M059J (cell line): ENCODE results near the gene TANC1. TPM values are rescaled to one million over a fixed set of nuclear protein-coding genes. Genes with fewer than 3 reads are reported as not detected.

Experiments used
- DNase-seq: peaks from one replicate; pipeline ENCODE4 v3.0.0-alpha.2; 2012; ENCODE audit warnings: low read depth
- total RNA-seq: library from RNA; depleted of rRNA; stranded (reverse); fragments of >200 nt; shearing (Covaris generic); gene quantifications from 2 replicates; pipeline ENCODE4 v1.2.3, GENCODE V29; 2014

The TANC1 gene
- total RNA-seq, 1 experiment from 2014 or later = 22.8 TPM

DNA sequence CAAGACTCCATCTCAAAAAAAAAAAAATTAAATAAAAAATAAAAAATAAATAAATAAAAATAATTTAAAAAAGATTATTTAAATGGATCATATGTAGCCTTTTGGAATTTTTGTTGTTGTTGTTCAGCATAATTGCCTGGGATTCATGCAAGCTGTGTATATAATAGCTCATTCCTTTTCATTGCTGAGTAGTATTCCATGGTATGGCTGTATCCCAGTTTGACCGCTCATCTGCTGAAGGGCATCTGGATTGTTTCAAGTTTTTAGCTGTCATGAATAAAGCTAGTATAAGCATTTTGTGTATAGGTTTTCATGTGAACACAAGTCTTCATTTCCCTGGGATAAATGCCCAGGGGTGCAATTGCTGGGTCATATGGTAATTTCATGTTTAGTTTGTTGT lies 6.4 kb upstream of the TANC1 start:
- DNase-seq = no peak

DNA sequence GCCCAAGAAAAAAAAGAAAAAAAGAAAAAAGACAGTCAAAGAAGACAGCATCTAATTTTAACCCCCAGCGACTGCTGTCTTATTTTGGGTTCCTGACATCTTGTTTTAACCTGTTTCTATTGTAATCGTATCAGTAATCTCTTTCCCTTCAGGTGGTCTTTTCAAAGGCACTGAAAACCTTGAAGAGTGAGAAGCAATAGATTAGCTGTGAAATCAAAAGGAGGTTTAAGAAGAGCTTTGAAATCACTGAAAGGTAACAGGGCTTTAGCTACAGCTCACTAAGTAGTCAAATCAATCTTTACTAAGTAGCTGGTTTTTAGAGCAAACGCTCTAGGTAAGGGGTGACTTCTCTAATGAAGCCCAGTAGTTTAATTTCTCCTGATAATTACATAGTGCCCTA lies 5.4 kb upstream of the TANC1 start:
- DNase-seq = no peak

DNA sequence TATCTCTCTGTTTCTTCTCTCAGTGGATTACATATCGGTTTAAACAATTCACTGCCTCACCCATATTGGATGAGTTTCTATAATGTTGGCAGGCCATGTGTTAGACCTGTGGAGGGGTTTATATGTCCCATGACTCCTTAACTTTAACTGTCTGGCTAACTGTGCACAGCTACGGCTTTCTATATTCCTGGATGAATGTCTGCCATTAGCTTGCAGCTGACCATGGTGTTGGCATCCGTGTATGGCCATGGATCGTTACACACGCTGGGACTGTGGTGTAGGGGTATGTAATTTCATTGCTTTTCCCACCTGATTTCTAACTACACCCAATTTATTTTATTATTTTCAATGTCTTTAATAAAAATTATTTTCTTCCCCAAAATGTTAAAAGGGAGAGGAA lies 3.3 kb upstream of the TANC1 start:
- DNase-seq = no peak

DNA sequence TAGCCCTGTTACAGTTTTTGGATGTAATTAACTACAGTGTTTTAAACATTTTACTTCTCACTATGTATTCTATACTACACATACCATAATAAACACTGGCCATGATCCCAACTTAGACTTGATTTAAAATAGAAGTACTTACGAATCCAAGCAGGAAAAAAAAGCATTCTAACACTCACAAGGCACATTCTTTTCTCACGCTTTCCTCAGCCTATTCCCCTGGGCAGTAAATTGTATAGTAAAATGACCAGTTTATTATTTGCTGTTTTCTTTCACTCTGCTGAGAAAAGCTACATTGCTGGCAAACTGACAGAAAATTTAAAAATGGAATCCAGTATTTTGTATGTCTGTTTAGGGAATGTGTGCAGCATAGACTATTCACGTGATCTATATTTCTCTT lies 2.8 kb upstream of the TANC1 start:
- no peak for DNase-seq

DNA sequence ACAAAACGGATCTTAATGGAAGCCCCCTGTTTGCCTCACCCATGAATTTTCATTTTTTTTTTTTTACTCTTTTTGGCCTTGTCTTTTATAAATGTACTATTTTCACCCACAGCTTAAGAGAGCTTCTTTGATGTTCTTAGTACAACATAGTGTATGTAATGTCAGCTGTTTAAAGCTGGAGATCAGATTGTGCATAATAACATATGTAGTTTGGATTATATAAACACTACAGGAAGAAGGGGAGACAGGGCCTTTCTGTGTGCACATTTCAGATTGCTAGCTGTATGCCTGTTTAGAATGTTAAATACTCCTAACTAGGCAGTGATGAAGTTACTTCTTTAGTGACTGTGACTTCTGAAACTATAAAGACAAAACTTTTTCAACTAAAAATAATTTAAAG lies 2.1 kb upstream of the TANC1 start:
- no peak for DNase-seq

DNA sequence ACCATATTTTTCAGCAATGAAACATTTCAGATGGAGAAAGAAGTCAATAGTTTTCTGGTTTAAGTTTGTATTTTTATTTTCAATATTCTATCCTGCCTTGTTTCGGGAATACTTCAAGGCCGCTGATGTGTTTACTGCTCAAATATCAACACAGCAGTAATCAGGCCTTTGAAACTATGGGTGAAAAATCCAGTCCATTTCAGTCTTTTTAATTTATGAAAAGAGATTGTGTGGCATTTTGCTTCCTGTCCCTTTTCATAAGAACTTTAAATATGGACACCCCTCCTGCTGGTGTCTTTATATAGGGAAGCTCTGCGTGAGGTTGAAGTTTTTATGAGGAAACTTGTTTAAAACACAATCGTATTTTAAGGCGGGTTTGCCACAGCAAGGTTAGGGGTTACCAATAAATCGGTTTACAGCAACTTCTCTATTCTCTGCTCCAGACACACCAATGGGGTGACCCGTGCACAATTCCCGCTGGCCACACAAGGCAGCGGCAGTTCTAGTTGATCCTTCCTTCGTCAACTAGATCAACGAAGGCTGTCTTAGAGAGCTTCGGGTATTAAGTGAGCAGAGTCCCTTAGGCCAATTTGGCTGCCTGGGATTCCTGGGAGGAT lies 1.2 kb upstream of the TANC1 start:
- DNase-seq = no peak

DNA sequence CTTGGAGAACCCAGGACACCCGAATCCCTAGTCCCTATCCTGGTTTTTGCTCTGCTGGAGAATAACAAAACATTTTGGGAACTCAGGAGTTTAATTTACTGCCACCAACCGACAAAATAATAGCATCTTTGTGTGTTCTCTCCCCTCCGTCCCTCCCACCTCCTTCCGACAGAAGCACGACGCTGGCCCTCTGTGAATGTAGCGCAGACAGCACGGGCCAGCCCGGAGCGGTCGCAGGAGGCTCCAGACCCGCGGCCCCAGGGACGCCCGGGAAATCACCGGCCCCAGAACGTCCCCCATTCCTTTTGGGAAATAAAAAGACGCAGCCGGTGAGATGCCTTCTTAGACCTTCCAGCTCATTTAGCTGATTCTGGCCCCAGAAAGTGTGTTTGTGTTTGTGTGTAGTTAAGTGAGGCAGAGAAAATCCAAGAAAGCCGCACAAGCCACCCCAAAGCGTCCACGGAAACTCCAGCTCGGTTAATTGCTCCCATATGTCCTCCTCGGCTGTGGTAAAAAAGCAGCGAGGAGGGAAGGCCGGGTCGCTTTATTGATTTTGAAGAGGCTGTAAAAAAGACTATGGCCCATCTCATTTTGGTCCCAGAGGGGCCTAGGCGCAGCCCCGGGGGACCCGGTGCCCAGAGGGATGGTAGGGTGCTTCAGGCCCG lies 577 bp upstream of the TANC1 start:
- peak; percentile 79 for DNase-seq

DNA sequence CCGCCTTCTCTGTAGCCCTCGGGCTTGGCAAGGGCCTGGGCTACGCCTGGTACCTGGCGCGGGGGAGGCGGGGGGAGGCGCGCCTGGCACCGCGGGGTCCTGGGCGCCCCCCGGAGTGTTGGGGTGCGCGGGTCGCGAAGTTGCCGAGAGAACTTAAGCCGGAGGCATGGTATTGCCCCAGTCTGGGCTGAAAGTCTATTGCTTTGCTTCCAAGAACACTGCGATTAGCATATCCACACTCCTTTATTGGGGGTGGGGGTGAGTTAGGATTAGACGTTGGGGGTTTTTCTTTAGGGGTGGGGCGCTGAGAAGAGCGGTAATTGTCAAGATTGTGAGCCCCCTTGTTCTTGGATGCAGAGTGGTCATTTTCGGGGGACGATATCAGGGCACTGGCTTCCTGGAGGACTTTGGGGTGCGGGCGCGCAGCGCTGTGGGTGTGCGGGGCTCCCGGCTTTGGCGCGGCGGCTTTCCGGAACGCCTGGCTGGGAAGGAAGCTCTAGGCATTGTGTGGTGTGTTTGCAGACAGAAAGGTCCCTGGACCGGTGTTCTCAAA lies 798 bp downstream of the TANC1 start:
- DNase-seq = peak; percentile 19

DNA sequence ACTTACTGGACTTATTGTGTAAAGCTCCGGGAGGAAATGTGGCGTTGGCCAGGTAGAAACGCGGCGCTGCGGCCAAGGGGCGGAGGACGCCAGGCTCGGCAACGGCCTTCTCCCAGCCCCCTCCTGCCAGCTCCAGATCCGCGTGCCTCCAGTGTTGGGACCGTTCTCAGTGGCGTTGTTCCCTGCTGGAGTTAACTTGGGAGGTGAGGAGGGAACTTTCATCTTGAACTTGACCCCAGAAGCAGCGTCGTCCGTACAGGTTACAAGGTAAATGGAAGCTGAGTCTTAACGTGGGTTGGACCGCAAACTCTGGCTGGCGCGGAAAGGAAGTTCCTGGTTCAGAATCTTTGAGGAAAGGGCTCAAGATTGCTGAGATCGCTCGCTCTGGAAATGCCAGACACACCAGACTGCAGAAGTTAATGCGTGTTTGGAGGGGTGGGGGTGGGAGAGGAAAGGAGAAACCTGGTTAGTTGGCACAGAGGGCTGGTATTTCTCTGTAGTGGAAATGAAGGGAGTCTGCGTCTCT lies 1.3 kb downstream of the TANC1 start:
- no peak for DNase-seq

DNA sequence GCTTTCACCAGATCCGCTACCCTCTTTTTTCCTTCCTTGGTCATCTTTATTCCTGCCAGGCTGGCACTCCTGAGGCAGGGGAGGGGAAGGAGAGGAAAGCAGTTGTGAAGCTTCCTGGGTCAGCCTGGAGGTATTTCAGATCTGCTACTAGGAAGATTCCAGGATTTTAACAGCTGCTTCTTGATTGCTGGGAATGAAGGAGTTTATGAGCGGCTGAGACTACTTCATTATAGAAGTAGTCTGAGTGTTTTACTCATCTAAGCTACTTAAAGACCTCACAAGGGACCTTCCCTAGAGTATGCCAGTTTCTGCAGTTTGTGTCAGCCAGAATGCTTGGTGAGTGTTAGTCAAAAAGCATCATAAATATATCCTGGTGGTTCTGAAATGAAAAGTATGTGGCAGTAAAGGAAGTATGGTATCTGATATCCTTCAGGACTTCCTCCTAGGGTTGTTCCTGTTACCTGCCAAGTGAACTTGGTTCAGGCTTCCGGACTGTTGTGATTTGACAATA lies 1.9 kb downstream of the TANC1 start:
- peak; percentile 61 for DNase-seq

DNA sequence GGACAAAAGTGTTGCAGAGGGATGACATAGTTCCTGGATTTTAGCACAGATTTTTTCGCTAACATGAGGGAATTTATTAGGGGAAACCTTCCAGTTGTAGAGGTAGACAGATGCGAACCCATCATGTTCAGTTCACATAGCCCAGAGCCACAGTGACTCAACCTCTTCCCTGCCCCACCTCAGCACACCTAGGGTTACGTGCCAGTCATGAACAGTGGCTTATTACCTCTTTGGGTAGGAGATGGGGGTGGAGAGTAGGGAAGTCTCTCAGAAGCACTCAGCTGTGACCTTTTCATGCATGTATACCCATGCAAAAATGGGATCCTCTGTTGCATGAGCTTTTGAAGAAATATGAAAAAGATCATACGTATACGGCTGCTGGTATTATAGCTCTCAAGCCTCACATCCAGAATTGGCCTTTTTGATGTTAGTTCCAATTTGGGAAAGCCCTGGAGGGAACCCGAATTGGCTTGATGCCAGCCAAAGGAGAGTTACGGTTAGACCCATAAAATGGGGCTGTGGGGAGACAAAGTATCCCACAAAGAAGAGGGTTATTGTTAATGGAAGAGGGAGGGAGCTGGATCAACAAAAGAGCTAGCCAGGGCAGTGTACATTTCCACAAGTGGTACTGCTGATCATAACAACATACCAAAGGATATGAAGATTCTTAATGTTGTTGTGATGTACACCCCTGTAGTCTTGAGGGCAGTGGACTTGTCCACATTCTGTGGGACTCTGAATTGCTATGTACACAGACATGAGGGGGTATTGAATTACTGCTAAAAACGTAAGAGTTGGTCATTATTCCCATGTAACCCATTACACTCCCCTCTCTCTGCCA lies 4.9 kb downstream of the TANC1 start:
- peak; percentile 57 for DNase-seq

DNA sequence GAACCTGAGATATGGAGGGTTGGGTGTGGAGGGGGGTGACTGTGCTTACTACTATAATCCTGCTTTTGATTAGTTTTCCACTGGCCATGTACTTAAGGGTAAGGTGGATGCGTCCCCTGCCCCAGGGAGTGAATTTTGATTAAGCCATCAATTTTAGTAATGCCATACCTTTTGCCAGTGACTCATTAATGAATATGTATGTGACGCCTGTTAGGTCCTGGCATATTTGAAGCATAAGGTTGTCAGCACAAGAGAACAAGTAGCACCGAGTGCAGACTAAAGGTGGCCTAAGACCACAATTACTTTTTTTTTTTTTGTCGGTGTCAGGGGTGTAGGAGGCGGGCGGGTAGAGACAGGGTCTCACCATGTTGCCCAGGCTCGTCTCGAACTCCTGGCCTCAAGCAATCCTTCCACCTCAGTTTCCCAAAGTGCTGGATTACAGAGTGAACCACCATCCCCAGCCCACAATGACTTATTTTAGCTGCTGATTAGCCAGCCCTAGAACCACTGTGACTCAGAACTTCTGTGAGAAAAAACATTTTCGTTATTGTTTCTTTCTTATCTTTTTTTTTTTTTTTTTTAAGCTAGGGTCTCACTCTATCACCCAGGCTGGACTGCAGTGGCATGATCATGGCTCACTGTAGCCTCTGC lies 7.0 kb downstream of the TANC1 start:
- DNase-seq = peak; percentile 48

DNA sequence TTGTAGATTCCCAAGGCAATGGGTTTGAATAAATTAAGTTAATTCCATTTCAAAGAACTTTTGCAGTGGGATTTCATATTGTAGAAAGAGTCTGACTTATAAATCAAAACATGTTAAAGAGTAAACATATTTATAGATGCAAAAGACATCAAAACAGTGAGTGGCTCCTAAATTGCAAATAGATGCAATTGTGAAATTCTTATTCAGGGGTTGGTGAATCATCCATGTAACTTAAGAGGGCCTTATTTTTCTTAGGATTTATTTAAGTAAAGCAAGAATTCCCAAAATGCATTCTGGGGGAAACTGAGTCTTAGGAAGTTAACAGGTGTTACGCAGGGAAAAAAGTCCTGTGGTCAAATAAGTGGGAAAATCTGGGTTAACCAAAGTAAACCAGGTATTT lies 11.3 kb downstream of the TANC1 start:
- DNase-seq = no peak

DNA sequence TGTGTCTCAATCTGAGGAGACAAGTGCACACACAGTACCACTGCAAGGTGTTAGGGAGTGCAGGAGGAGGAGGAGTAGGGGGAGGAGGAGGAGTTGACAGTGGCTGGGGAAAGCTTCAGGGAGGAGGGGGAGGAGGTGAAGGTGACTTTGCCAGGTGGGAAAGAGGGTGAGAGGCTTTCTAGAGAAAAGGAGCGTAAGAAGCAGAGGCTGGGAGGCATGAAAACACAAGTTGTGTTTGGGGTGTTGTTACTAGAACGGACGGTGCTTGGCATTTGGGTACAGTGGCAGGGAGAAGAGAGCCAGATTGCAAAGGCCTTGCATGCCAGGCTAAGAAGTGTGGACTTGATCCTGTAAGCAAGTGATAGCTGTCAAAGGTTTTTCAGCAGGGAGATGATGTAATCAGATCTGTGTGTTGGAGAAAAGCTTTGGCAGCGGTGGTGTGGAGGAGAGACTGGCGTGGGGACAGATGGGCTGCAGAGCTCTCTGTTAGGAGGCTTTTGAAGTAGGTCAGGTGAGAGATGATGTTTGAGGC lies 16.2 kb downstream of the TANC1 start:
- DNase-seq = peak; percentile 18

DNA sequence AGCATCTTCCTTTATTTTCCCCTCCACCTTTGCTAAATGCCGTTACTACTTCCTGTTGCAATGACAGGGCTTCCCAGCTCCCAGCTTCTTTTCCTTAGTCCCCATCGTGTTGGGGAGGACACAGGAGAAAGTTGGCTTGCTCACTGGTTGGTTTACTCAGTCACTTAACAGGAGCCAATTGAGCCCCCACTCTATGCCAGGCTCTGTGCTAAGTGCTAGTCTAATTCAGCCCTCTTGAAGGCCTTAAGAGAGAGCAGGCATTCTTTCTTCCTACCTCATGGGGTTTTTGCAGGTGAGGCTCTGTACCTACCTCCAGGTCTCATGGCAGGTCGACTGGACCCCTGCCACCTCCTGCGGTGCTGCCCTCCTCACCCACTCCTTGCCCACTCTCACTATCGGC lies 20.1 kb downstream of the TANC1 start:
- DNase-seq = no peak

DNA sequence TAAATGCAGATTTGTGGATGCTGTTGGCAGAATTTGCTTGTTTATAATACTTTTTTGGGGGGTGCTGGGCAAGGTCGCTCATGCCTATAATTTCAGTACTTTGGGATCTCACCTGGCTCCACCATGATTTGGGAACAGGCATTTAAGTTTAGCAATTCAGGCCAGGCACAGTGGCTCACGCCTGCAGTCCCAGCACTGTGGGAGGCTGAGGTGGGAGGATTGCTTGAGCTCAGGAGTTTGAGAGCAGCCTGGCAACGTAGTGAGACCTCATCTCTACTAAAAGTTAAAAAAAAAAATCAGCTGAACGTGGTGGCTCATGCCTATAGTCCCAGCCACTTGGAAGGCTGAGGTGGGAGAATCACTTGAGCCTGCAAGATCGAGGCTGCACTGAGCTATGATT lies 20.7 kb downstream of the TANC1 start:
- no peak for DNase-seq

DNA sequence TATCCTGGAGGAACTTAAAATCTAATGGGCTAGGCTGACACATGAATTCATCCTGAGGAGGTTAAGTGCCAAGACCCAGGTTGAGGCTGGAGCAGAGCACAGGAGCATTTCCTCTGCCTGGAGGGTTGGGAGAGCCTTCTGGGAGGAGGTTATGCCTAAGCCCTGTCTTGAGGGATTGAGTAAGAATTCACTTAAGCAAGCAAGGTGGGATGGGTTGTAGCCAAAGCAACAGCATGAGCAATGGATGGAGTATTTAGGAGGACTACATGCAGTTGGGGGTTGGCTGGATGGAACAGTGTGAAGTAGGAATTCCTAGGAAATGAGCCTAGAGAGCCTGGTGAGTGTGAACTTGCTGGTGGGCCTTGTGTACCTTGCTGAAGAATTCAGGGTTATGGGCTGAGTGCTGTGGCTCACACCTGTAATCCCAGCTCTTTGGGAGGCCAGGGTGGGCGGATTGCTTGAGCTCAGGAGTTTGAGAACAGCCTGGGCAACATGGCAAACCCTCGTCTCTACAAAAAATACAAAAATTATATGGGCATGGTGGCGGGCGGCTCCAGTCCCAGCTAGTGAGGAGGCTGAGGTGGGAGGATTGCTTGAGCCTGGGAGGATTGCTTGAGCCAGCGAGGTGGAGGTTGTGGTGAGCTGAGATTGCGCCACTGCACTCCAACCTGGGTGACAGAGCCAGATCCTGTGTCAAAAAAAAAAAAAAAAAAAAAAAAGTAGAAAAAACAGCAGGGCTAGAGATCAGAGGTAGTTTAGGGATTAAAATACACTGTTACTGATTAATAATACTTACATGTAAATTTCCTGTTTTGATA lies 22.2 kb downstream of the TANC1 start:
- DNase-seq = peak; percentile 98

DNA sequence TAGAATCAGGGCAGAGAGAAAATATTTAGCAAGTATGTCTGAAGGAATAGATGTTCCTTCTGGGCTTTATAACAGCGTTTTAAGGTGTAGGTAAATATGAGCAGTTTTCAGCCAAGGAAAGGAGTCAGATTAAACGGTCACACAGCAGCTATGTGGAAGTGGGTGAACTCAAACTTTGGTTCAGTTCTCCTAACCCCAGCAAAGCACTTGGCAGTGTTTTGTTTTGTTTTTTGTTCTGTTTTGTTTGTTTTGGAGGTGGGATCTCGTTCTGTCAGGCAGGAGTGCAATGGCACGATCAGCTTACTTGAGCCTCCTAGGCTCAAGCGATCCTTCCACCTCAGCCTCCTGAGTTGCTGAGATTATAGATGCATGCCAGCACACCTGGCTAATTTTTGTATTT lies 24.6 kb downstream of the TANC1 start:
- DNase-seq = no peak

DNA sequence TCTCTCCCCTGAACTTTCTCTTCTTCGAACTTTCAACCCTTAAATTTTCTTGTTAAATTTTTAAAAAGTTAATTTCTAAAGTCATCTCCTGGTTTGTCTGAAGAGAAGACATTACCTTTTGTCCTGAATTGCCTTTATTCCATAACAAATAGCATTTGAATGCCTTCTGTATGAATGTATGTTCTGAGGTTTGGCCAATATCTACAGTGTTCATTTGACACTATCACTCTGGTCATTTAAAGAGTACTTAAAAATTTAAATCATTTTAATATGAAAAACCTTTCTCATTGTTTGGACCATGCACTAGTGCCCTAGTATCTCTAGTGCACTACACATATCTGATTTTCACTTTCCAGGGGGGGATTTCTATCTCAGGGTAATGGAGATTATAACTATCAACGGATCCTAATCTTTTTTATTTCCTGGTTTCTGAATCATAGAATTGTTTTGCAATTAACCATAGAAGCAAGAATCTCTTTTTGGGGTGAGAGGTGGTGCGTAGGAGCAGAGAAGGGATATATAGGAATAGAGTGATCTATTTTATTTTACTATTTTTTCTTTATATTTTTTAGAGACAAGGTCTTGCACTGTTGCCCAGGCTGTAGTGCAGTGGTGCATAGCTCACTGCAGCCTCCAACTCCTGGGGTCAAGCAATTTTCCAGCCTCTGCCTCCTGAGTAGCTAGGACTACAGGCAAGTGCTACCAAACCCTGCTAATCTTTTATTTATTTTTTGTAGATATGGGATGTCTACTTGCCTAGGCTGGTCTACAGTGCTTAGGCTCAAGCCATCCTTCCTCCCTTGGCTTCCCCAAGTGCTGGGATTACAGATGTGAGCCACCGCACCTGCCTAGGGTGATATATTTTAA lies 25.5 kb downstream of the TANC1 start:
- DNase-seq = no peak
